Spleen (tissue), 7 donors: ENCODE measurements around the gene MEI1.

ENCODE experiments used
- CTCF ChIP-seq, 11 experiments: fragments of 200-600 bp in 7 of 11; fragments of 450-650 bp in 4 of 11; sonication (generic) in 4 of 11; IDR thresholded peaks in 8 of 11; conservative IDR thresholded peaks in 3 of 11; 1 replicate in 7 of 11; 2 replicates in 4 of 11; pipeline versions ENCODE4 v1.4.0 to v1.8.0; 2016 to 2021; ENCODE audit warnings: antibody characterized with exemption in 11 of 11, inconsistent platforms in 4 of 11, mild to moderate bottlenecking in 1 of 11
- POLR2AphosphoS5 ChIP-seq, 3 donors: sonication (generic); formaldehyde crosslinking; IDR thresholded peaks; one replicate each; pipeline ENCODE4 v1.5.1; 2017; ENCODE audit warnings: antibody characterized with exemption in 3 of 3
- donor health status: DM: no; HTN: no; CAD: no; lungs with moderate emphysema.
- donor health status: DM: no; HTN: no; CAD: no.
- donor health status: DM: no; HTN: no; CAD: no.

GRCh38 chr22:41820447-41820846, 121.1 kb downstream of the MEI1 start:
- TF ChIP-seq CTCF (IDR thresholded peaks at IDR 0.05 in 8 of 11, conservative IDR thresholded peaks at IDR 0.05 in 3 of 11) (no peak), POLR2AphosphoS5 (IDR thresholded peaks at IDR 0.05) (no peak)
